Smooth muscle cell (in vitro differentiated cells): ENCODE measurements around the gene OGFR. TPM values are rescaled to one million over a fixed set of nuclear protein-coding genes. Genes with fewer than 3 reads are reported as not detected.

Source experiments
- DNase-seq: peaks from one replicate; lab custom pipeline; 2025; ENCODE audit not compliant: unreplicated experiment; lab: John Stamatoyannopoulos, UW
- H2AFZ ChIP-seq: fragments of 200-600 bp; sonication (generic); 2 replicates; pipeline ENCODE4 v1.6.0; 2016; ENCODE audit warnings: antibody characterized with exemption, low read depth, mild to moderate bottlenecking
- H3F3A ChIP-seq: fragments of 200-600 bp; sonication (generic); 2 replicates; pipeline ENCODE4 v1.6.0; 2017; ENCODE audit warnings: antibody characterized with exemption, low read depth
- H3K27ac ChIP-seq: fragments of 200-600 bp; sonication (generic); 2 replicates; pipeline ENCODE4 v1.5.1; 2016; ENCODE audit warnings: low read depth, mild to moderate bottlenecking
- H3K27me3 ChIP-seq: fragments of 200-600 bp; sonication (generic); 2 replicates; pipeline ENCODE4 v1.6.1; 2016; ENCODE audit warnings: low read depth, mild to moderate bottlenecking
- H3K36me3 ChIP-seq: fragments of 200-600 bp; sonication (generic); 2 replicates; pipeline ENCODE4 v1.5.1; 2016; ENCODE audit warnings: low read depth
- H3K4me1 ChIP-seq: fragments of 200-600 bp; sonication (generic); 2 replicates; pipeline ENCODE4 v1.5.1; 2016; ENCODE audit warnings: low read depth
- H3K4me2 ChIP-seq: fragments of 200-600 bp; sonication (generic); 2 replicates; pipeline ENCODE4 v1.6.0; 2016; ENCODE audit warnings: mild to moderate bottlenecking
- H3K4me3 ChIP-seq: fragments of 200-600 bp; sonication (generic); 2 replicates; pipeline ENCODE4 v1.5.1; 2016; ENCODE audit warnings: mild to moderate bottlenecking
- H3K79me2 ChIP-seq: fragments of 200-600 bp; sonication (generic); 2 replicates; pipeline ENCODE4 v1.6.0; 2016; ENCODE audit warnings: low read depth, mild to moderate bottlenecking
- H3K9ac ChIP-seq: fragments of 200-600 bp; sonication (generic); 2 replicates; pipeline ENCODE4 v1.6.0; 2016; ENCODE audit warnings: low read depth
- H3K9me3 ChIP-seq: fragments of 200-600 bp; sonication (generic); replicated peaks from 2 replicates; pipeline ENCODE4 v1.5.1; 2016; ENCODE audit warnings: low read depth
- H4K20me1 ChIP-seq: fragments of 200-600 bp; sonication (generic); 2 replicates; pipeline ENCODE4 v1.6.0; 2016; ENCODE audit warnings: low read depth
- WGBS: methylation state at CpG from one replicate; pipeline ENCODE4 v1.1.7; 2016; ENCODE audit warnings: low lambda C conversion rate; 5-methylcytosine and 5-hydroxymethylcytosine counted together
- polyA plus RNA-seq: library from polyadenylated mRNA; unstranded; fragments of >200 nt; fragmentation: Nextera tagmentation; extraction: Ambion mirVana; gene quantifications from 2 replicates; pipeline ENCODE4 v1.2.1, GENCODE V29; 2016
- total RNA-seq: library from RNA; depleted of rRNA; stranded (reverse); fragments of >200 nt; gene quantifications from 2 replicates; pipeline ENCODE4 v1.2.3, GENCODE V29; 2014
- TF ChIP-seq, protein P1 (sequence below): fragments of 200-600 bp; sonication (generic); IDR thresholded peaks from 2 replicates; pipeline ENCODE4 v1.5.1; 2017; ENCODE audit warnings: borderline replicate concordance, mild to moderate bottlenecking, antibody characterized with exemption; ENCODE audit not compliant: insufficient read depth, poor library complexity, severe bottlenecking

The OGFR gene
- total and polyA plus RNA-seq, 2 experiments from 2014 or later: 24.4 to 53.2 TPM

- Histone ChIP-seq H3F3A (no peaks in the 10 kb centered on the region), H3K27me3 (no peaks in the 10 kb centered on the region), H2AFZ (no peak overlapping the region), H3K27ac (no peak overlapping the region), H3K4me1 (peaks cover 4% of the 10 kb centered on the region), H3K4me3 (no peak overlapping the region), H3K4me2 (no peak overlapping the region), H4K20me1 (no peaks in the 10 kb centered on the region), H3K9ac (no peak overlapping the region), H3K79me2 (no peaks in the 10 kb centered on the region), H3K36me3 (no peaks in the 10 kb centered on the region), H3K9me3 (no peaks in the 10 kb centered on the region)
- DNase-seq: no peak
- WGBS: 95% methylated on average over 28 of the region's 29 CpGs
- TF ChIP-seq, protein P1, sequence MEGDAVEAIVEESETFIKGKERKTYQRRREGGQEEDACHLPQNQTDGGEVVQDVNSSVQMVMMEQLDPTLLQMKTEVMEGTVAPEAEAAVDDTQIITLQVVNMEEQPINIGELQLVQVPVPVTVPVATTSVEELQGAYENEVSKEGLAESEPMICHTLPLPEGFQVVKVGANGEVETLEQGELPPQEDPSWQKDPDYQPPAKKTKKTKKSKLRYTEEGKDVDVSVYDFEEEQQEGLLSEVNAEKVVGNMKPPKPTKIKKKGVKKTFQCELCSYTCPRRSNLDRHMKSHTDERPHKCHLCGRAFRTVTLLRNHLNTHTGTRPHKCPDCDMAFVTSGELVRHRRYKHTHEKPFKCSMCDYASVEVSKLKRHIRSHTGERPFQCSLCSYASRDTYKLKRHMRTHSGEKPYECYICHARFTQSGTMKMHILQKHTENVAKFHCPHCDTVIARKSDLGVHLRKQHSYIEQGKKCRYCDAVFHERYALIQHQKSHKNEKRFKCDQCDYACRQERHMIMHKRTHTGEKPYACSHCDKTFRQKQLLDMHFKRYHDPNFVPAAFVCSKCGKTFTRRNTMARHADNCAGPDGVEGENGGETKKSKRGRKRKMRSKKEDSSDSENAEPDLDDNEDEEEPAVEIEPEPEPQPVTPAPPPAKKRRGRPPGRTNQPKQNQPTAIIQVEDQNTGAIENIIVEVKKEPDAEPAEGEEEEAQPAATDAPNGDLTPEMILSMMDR: no peak
Measured at GRCh38 chr20:62827311-62828038, 22.8 kb downstream of the OGFR start.

DNA sequence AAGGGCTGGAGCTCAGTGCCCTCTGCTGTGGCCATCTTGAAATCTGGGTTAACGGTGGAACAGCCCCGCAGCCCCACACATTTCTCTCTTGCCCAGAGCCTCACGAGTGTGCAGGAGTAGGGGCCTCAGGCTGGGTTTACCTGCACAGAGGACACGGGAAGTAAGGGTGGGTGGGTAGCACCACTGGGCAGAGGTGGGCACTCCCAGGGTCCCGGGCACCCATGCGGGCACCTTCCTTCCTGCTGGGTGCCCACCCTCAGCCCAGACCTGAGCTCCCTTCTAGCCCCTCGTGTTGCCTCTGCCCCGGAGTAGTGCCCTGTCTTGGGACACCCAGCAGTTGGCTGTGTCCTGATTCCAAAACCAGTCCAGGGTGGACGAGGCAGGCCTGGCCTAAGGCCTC is 23.4 kb downstream of the OGFR start:
- Histone ChIP-seq H3K27me3 (no peaks in the 10 kb centered on the region), H4K20me1 (no peaks in the 10 kb centered on the region), H3K4me2 (no peak overlapping the region), H3K9ac (no peak overlapping the region), H3K79me2 (no peaks in the 10 kb centered on the region), H2AFZ (no peak overlapping the region), H3F3A (no peaks in the 10 kb centered on the region), H3K36me3 (no peaks in the 10 kb centered on the region), H3K4me1 (peaks cover 4% of the 10 kb centered on the region), H3K27ac (no peak overlapping the region), H3K9me3 (no peaks in the 10 kb centered on the region), H3K4me3 (no peak overlapping the region)
- TF ChIP-seq, protein P1: no peak
- WGBS: 98% methylated on average over 9 of the region's 9 CpGs
- no peak for DNase-seq

DNA sequence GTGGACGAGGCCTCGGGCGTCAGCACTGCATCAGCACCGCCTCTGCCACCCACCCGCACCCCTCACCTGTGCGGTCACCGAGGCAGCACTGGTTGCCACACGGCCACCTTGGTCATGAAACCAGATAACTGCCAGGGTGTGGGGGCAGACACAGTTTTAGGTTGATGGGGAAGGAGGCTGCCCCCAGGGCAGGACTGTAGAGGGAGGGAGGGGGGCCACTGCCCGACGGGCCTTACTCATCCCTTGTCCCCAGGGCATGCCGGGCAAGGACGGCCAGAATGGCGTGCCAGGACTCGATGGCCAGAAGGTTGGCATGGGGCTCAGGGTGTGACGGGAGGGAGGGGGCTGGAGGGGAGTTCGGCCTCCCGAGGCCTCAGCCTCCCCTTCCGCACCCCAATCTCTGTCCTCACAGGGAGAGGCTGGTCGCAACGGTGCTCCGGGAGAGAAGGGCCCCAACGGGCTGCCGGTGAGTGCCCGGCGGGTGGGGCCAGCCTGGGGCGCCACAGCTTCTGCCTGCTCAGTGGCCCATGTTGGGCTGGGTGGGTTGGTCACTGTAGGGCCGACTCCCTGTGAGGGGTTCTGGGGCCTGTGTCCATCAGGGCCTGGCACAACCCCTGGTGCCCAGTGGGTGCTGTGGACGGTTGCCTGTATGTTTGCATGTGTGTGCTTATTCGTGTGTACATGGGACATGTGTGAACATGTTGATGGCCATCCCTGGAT is 24.0 kb downstream of the OGFR start:
- Histone ChIP-seq H4K20me1 (no peaks in the 10 kb centered on the region), H3K79me2 (no peaks in the 10 kb centered on the region), H3F3A (no peaks in the 10 kb centered on the region), H3K4me2 (no peak overlapping the region), H3K9me3 (no peaks in the 10 kb centered on the region), H3K9ac (no peak overlapping the region), H3K4me3 (no peak overlapping the region), H3K27me3 (no peaks in the 10 kb centered on the region), H3K4me1 (peaks cover 4% of the 10 kb centered on the region), H3K27ac (no peak overlapping the region), H2AFZ (no peak overlapping the region), H3K36me3 (no peaks in the 10 kb centered on the region)
- TF ChIP-seq, protein P1: no peak
- no peak for DNase-seq
- 89% methylated on average over 27 of the region's 29 CpGs for WGBS
